ENCODE measurements around the gene KRT79.

- TF ChIP-seq, protein P1, sequence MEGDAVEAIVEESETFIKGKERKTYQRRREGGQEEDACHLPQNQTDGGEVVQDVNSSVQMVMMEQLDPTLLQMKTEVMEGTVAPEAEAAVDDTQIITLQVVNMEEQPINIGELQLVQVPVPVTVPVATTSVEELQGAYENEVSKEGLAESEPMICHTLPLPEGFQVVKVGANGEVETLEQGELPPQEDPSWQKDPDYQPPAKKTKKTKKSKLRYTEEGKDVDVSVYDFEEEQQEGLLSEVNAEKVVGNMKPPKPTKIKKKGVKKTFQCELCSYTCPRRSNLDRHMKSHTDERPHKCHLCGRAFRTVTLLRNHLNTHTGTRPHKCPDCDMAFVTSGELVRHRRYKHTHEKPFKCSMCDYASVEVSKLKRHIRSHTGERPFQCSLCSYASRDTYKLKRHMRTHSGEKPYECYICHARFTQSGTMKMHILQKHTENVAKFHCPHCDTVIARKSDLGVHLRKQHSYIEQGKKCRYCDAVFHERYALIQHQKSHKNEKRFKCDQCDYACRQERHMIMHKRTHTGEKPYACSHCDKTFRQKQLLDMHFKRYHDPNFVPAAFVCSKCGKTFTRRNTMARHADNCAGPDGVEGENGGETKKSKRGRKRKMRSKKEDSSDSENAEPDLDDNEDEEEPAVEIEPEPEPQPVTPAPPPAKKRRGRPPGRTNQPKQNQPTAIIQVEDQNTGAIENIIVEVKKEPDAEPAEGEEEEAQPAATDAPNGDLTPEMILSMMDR (IDR thresholded peaks at IDR 0.05; ENCODE audit: poor library complexity, severe bottlenecking), result no peak
- TF ChIP-seq SMC3 (conservative IDR thresholded peaks at IDR 0.05; ENCODE audit: poor library complexity), result no peak
Observed at GRCh38 chr12:52845946-52846345, 11.8 kb upstream of the KRT79 start.
